CD14-positive monocyte (primary cell): Measurements from ENCODE around the gene MIA2. TPM values are rescaled to one million over a fixed set of nuclear protein-coding genes. Genes with fewer than 3 reads are reported as not detected.
"Not testable (repeated sequence)": the region's sequence is repeated elsewhere in the genome, so short reads cannot be mapped to it uniquely, and the experiment has no call there.

Experiments used
- DNase-seq, 3 donors: peaks; one replicate each; pipeline ENCODE4 v3.0.0-alpha.2; 2011 to 2022
- H2AFZ ChIP-seq: 2 replicates; pipeline ENCODE4 v1.6.0; 2012; ENCODE audit warnings: mild to moderate bottlenecking, low read depth, low read length, inconsistent platforms; ENCODE audit not compliant: insufficient read depth, poor library complexity, severe bottlenecking
- H3K27ac ChIP-seq, 2 donors: 1 replicate in 1 of 2; 2 replicates in 1 of 2; pipeline ENCODE4 v1.5.1; 2012 to 2013; ENCODE audit warnings: low read length in 2 of 2, control low read depth in 1 of 2, inconsistent platforms in 1 of 2, low read depth in 1 of 2, mild to moderate bottlenecking in 1 of 2
- H3K27me3 ChIP-seq, 2 donors: one replicate each; pipeline versions ENCODE4 v1.6.0 to v1.6.1; 2011 to 2013; ENCODE audit warnings: low read length in 2 of 2; ENCODE audit not compliant: control insufficient read depth in 2 of 2, insufficient read depth in 2 of 2
- H3K36me3 ChIP-seq, 2 donors: replicated peaks in 1 of 2; 1 replicate in 1 of 2; 2 replicates in 1 of 2; pipeline versions ENCODE4 v1.5.1 to v1.6.1; 2012 to 2013; ENCODE audit warnings: low read length in 2 of 2, control low read depth in 1 of 2, inconsistent platforms in 1 of 2, mild to moderate bottlenecking in 1 of 2; ENCODE audit not compliant: insufficient read depth in 2 of 2, control insufficient read depth in 1 of 2
- H3K4me1 ChIP-seq, 2 donors: 1 replicate in 1 of 2; 2 replicates in 1 of 2; pipeline versions ENCODE4 v1.5.1 to v1.6.1; 2012 to 2013; ENCODE audit warnings: low read length in 2 of 2, control low read depth in 1 of 2, inconsistent platforms in 1 of 2, mild to moderate bottlenecking in 1 of 2, moderate library complexity in 1 of 2; ENCODE audit not compliant: insufficient read depth in 2 of 2, control insufficient read depth in 1 of 2
- H3K4me2 ChIP-seq: replicated peaks from 2 replicates; pipeline ENCODE3; 2012; ENCODE audit warnings: low read length, moderate library complexity, mild to moderate bottlenecking; ENCODE audit not compliant: poor library complexity, severe bottlenecking; ENCODE audit errors: extremely low read depth
- H3K4me3 ChIP-seq, 3 experiments: fragments of 200-600 bp in 1 of 3; sonication (generic) in 1 of 3; replicated peaks in 1 of 3; 1 replicate in 2 of 3; 2 replicates in 1 of 3; pipeline ENCODE4 v1.5.1; 2011 to 2013; ENCODE audit warnings: low read length in 3 of 3, mild to moderate bottlenecking in 3 of 3, control low read depth in 2 of 3, low read depth in 2 of 3, inconsistent platforms in 1 of 3, moderate library complexity in 1 of 3
- H3K79me2 ChIP-seq: 2 replicates; pipeline ENCODE4 v1.6.0; 2012; ENCODE audit warnings: mild to moderate bottlenecking, control low read depth, inconsistent platforms, low read length, moderate library complexity; ENCODE audit not compliant: insufficient read depth
- H3K9ac ChIP-seq: 2 replicates; pipeline ENCODE4 v1.6.0; 2017; ENCODE audit warnings: low read length, mild to moderate bottlenecking; ENCODE audit not compliant: insufficient read depth, poor library complexity, severe bottlenecking
- H3K9me3 ChIP-seq, 2 donors: replicated peaks in 1 of 2; 1 replicate in 1 of 2; 2 replicates in 1 of 2; pipeline versions ENCODE4 v1.5.1 to v1.6.1; 2012 to 2013; ENCODE audit warnings: low read length in 2 of 2, control low read depth in 1 of 2; ENCODE audit not compliant: control insufficient read depth in 1 of 2, insufficient read depth in 1 of 2
- H4K20me1 ChIP-seq: 2 replicates; pipeline ENCODE4 v1.6.0; 2012; ENCODE audit warnings: mild to moderate bottlenecking, low read length, control low read depth, moderate library complexity; ENCODE audit not compliant: insufficient read depth
- H3K27ac Mint-ChIP-seq, 7 donors: one replicate each; pipeline ENCODE4 v1.8.0; 2020; ENCODE audit warnings: mild to moderate bottlenecking in 7 of 7, mixed read lengths in 7 of 7, moderate library complexity in 6 of 7, inconsistent platforms in 2 of 7
- H3K27me3 Mint-ChIP-seq, 3 donors: one replicate each; pipeline ENCODE4 v1.8.0; 2021 to 2022; ENCODE audit warnings: low read depth in 3 of 3, mild to moderate bottlenecking in 3 of 3, mixed read lengths in 3 of 3, moderate library complexity in 3 of 3, inconsistent platforms in 1 of 3
- H3K36me3 Mint-ChIP-seq, 2 donors: one replicate each; pipeline ENCODE4 v1.8.0; 2020; ENCODE audit warnings: mixed read lengths in 2 of 2, inconsistent platforms in 1 of 2, mild to moderate bottlenecking in 1 of 2
- H3K4me1 Mint-ChIP-seq: one replicate; pipeline ENCODE4 v1.8.0; 2020; ENCODE audit warnings: mild to moderate bottlenecking, mixed read lengths
- H3K4me3 Mint-ChIP-seq, 2 donors: one replicate each; pipeline ENCODE4 v1.8.0; 2020; ENCODE audit warnings: mild to moderate bottlenecking in 2 of 2, mixed read lengths in 2 of 2, moderate library complexity in 1 of 2
- H3K9me3 Mint-ChIP-seq, 7 donors: one replicate each; pipeline ENCODE4 v1.8.0; 2020 to 2022; ENCODE audit warnings: mixed read lengths in 7 of 7, mild to moderate bottlenecking in 6 of 7, moderate library complexity in 6 of 7, inconsistent platforms in 2 of 7
- WGBS: methylation state at CpG from one replicate; pipeline ENCODE4 v1.1.5; 2013; ENCODE audit warnings: missing lambda C conversion rate; ENCODE audit not compliant: insufficient coverage; 5-methylcytosine and 5-hydroxymethylcytosine counted together
- intact Hi-C, 2 donors: fragments of 100-400 bp; cut with micrococcal nuclease; formaldehyde crosslinking; loops; one replicate each; pipeline versions ENCODE4 v1.15.0 to v1.15.1; 2023
- polyA plus RNA-seq, 3 donors: library from polyadenylated mRNA; depleted of rRNA in 1 of 3; unstranded in 2 of 3; stranded (reverse) in 1 of 3; fragments of 300-500 nt in 2 of 3; fragments of >200 nt in 1 of 3; fragmentation: Illumina TruSeq in 2 of 3; gene quantifications; 1 replicate in 2 of 3; 2 replicates in 1 of 3; pipeline ENCODE4 v1.2.3, GENCODE V29; 2012 to 2021
- TF ChIP-seq, protein P1 (sequence below): fragments of 200-600 bp; IDR thresholded peaks from one replicate; pipeline ENCODE4 v1.8.0; 2022; ENCODE audit warnings: antibody characterized with exemption, mild to moderate bottlenecking

Gene MIA2
- polyA plus RNA-seq, 3 donors: 19.1 to 24.6 (median 20.0) TPM

GRCh38 chr14:39230416-39231035, 3.2 kb upstream of the MIA2 start:
- no CpG with 5 or more reads among the region's 5 CpGs for WGBS
- intact Hi-C loops: no loop called here
- DNase-seq: no peak
- no peaks in the 10 kb centered on the region for H3K9me3 Mint-ChIP-seq
- H3K36me3 Mint-ChIP-seq: no peaks in the 10 kb centered on the region
- no peaks in the 10 kb centered on the region for H3K27me3 Mint-ChIP-seq
- H3K9me3 ChIP-seq: no peaks in the 10 kb centered on the region
- no peak overlapping the region for H3K9ac ChIP-seq
- peak overlapping the region in 1 of 7 donors; percentile 52 for H3K27ac Mint-ChIP-seq
- H3K27me3 ChIP-seq: no peaks in the 10 kb centered on the region
- H3K36me3 ChIP-seq: no peaks in the 10 kb centered on the region
- H2AFZ ChIP-seq: no peak overlapping the region
- H3K4me2 ChIP-seq: no peak overlapping the region
- H3K27ac ChIP-seq: no peak overlapping the region
- H4K20me1 ChIP-seq: no peaks in the 10 kb centered on the region
- H3K4me3 ChIP-seq: no peak overlapping the region
- TF ChIP-seq, protein P1, sequence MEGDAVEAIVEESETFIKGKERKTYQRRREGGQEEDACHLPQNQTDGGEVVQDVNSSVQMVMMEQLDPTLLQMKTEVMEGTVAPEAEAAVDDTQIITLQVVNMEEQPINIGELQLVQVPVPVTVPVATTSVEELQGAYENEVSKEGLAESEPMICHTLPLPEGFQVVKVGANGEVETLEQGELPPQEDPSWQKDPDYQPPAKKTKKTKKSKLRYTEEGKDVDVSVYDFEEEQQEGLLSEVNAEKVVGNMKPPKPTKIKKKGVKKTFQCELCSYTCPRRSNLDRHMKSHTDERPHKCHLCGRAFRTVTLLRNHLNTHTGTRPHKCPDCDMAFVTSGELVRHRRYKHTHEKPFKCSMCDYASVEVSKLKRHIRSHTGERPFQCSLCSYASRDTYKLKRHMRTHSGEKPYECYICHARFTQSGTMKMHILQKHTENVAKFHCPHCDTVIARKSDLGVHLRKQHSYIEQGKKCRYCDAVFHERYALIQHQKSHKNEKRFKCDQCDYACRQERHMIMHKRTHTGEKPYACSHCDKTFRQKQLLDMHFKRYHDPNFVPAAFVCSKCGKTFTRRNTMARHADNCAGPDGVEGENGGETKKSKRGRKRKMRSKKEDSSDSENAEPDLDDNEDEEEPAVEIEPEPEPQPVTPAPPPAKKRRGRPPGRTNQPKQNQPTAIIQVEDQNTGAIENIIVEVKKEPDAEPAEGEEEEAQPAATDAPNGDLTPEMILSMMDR: no peak
- H3K79me2 ChIP-seq: no peaks in the 10 kb centered on the region
- peaks cover 9 to 12% of the 10 kb centered on the region in 2 donors for H3K4me1 ChIP-seq
- peaks cover 12% of the 10 kb centered on the region for H3K4me1 Mint-ChIP-seq
- H3K4me3 Mint-ChIP-seq: no peak overlapping the region

- H3K36me3 ChIP-seq, H3K27ac ChIP-seq, H3K27me3 Mint-ChIP-seq, H4K20me1 ChIP-seq, H3K4me3 ChIP-seq, H3K4me3 Mint-ChIP-seq, H3K9ac ChIP-seq, H3K27me3 ChIP-seq, intact Hi-C loops, H3K36me3 Mint-ChIP-seq, H3K4me2 ChIP-seq, H3K79me2 ChIP-seq, H3K9me3 ChIP-seq, H3K9me3 Mint-ChIP-seq: not testable (repeated sequence)
- DNase-seq: peak; percentile 45 to 67 (median 51)
- peak overlapping the region; percentile 2 for H2AFZ ChIP-seq
- Mint-ChIP-seq H3K4me1 (peaks cover 17% of the 10 kb centered on the region), H3K27ac (peak overlapping the region in 1 of 7 donors; percentile 18)
- TF ChIP-seq, protein P1: peak; percentile 62
- WGBS: no CpG with 5 or more reads among the region's 11 CpGs
- H3K4me1 ChIP-seq: peaks cover 9 to 12% of the 10 kb centered on the region in 2 donors
These were observed 1.8 kb upstream of the MIA2 start for GRCh38 chr14:39231751-39232553.
